HL-60/S4 treated with retinoic acid at 250 ng/mL for 4 days and 3 days (cell line): ENCODE measurements around the gene SIPA1L2.

Experiments
- in situ Hi-C: fragments of 300-500 bp; cut with MboI; formaldehyde crosslinking; loops from 2 replicates; pipeline ENCODE4 v1.7.0; 2022; ENCODE audit warnings: low sequenced_read_pairs

Gene SIPA1L2

DNA sequence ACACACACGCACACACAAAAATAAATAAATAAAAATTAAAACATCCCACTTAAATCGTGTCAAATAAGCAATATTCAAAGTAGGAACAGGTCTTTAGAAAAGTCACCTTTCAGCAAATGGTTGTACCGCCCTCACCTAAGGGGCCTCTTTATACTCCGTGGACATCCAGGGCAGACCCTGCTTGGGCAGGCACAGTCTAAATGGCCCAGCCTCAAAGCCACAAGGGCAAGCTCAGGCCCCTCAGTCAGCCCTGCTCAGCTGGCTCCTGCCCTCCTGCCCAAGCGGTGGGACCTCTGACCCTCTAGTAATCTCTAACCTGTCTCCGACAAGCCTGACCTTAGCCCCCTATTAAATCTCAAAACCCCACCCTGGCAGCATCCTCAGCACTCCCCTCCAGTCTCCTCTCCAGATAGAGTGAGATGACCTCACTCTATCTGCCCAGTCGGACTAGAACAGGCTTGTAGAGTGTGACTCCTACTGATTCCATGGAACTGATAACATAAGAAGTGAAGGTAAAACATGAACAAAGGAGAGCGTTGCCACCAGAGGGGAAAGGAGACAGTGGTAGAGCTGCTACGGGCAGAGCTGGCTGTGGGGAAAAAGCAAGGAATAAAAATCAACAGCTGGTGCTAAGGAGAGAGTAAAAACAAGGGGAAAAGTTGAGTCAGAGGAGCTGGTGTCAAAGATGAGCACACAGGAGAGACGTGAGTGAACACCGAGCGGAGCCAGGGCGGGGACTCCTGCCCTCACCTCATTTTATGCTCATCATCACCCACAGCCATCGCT, 36.0 kb downstream of the SIPA1L2 start:
- in situ Hi-C loops = no loop called here

DNA sequence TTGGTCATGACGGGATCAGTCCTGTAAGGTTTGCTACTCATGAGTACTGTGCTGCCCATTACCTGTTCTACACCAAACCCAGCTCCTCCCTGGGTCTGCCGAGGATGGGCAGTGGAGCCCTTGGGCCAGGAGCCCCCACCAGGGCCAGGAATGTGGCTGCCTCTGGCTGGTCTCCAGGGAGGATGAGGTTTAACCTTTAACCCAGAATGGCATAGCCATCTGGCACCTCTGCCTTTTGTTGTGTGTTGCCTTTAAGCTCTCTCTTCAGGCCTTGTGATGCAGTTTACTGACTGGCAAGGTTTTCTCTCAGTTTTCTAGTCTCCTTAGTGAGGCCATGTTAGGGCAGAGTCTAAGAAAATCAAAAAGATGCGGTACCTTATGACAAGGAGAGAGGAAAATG, 38.6 kb downstream of the SIPA1L2 start:
- in situ Hi-C loops = no loop called here

DNA sequence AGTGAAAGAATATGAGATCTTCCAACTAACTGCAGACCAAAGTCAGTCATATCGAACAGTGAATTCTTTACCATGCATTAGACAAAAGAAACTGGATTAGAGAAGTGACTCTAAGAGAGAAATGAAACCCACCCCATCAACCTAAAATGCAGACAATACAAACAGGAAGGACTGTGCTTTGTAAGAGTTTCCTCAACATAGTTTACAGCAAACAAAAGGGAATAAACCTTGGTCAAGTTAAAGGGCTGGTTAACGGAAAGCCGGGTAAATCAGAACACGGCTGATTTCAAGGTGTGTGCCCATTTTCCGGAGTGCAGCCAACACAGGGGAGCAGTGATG, 39.2 kb downstream of the SIPA1L2 start:
- in situ Hi-C loops = no loop called here

DNA sequence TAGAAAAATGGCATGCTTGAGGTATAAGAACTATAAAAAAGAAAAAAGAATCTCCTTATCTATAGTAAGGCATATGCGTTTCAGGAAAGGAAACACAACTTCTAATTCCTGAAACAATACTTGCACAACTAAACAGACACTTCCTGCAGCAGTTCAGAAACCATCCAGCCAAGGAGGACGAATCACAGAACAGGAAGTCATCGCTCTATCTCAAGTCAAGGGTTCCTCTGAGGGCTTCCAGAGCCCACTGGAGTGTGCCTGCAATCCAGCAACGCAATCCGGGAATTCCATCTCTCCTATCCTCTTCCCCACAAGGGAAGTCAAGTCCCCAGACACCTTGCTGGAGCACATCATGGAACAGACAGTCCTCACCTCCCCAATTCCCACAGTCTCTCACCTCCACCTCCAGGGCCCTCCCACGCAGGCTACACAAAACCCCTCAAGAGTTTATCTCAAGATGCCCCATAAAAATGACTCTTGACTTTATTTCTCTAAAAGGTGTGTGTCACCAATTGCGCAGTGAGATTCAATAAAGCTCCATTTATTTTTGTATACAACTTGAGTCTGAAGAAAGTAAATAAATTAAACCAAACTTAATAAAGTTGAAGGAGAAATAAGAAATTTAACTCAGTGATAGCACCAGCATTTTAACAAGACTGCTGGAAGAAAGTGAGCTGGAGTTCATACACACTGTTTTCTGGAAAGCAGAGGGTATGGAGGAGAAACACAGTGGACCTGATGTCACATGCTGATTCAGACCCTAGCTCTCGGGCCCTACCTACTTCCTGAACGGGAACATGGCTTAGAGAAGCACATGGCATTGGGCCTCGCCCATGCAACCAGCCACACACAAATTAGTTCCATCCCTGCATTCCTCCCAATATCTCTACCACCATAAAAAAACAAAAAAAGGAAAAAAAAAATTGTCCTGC, 39.9 kb downstream of the SIPA1L2 start:
- in situ Hi-C loops = no loop called here

DNA sequence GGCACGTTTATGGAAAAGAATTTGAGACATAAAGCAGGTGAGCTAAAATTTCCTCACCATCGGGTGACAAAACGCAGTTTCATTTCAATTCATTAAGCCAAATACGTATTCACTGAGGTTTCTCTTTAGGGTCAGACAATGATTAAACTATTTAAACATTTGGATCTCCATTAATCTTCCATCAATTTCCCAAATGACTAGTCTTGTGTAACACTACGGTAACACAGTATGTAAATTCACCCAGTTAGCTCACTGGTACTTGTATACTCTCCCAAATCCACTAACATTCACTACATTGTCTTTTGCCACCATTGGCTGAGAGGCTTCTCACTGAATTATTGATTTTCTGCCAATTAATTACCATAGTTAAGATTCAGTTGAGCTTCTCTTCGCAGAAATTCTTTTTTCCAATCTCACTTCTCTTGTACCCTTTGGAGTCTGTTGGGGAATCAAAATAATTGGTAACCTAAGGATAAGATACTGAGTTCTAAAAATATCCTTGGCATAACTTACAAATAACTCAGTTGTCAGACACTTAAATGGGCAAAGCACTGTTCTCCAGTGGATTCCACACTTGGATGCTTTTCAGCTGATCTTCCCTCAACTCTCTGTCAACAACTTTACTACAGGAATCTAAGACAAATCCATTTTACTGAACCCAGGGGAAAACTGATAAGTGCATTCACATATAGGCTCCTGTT, 40.7 kb downstream of the SIPA1L2 start:
- in situ Hi-C loops = no loop called here

DNA sequence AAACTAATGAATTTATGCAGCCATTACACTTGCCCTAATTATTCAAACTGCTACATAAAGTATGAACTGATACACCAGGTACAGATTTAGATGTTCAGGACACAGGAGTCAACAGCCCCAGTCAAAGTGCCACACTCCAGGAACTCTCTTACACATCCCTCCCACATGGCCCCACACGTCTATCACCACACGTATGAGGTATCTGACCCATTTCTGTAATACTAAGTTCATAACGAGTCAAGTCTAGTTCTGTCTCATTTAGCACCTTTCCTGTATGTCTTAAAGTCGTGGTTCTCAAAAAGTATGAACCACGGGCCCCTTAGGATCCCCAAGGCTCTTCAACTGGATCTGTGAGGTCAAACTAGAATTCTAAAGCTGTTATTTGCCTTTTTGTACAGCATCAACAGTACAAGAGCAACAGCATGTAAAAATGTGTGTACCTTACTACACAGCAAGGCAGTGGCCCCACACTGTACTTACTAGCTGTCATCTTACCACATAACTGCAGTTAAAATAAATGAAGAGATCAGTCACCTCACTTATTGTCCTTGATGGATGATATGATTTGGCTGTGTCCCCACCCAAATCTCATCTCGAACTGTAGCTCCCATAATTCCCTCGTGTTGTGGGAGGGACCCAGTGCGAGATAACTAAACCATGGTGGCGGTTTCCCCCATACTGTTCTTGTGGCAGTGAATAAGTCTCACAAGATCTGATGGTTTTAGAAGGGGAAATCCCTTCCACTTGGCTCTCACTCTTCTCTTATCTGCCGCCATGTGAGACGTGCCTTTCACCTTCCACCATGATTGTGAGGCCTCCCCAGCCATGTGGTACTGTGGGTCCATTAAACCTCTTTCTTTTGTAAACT, 42.6 kb downstream of the SIPA1L2 start:
- in situ Hi-C loops = no loop called here

DNA sequence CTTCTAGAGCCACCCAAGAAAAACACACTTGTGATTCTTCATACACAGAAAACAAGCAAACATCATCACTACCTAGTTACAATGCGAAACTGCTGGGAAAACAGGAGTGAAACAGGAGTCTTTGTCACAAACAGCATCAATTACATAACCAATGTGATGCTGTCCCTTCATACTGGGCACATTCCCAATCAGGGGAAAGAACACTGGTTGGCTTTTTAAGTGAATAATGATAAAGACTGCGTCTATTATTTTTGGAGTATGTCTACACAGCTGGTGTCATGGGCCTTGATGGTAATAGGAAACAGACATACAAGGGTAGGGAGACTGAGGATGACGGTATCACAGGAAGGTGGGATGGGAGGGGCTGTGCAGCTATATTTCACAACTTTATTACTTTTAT, 43.3 kb downstream of the SIPA1L2 start:
- in situ Hi-C loops = no loop called here

DNA sequence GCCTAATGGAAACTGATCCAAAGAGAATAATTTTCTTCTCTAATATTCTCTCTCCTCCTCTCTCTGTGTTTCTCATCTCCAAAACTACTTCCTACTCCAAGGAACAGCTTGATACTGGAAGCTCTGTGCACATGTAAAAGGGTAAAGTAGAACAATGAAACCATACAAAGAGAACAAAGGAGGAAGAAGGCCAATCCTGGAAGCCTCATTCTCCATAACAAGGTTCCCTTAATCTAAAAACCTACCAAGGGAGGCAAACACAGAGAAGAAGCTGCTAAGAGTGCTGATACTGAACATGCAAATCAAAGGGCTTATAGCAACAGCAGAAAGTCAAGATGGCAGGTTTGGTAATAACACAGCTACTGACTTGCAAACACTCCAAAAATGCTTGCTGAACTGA, 44.4 kb downstream of the SIPA1L2 start:
- in situ Hi-C loops = no loop called here

DNA sequence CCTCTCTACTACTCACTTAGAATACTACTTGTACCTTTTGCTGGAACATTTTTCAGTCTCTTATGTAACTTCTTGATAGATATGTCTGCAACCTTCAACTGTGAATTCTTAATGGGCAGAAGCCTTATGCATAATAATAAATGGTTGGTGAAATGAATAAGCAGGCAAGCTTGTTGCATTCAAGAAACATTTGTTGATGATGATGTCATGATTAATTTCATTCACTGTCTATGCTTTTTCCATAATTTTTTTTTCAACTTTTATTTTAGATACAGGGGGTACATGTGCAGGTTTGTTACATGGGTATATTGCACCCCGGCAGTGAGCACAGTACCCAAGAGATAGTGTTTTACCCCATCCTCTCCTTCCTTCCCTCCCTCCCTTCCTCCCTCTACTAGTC, 48.0 kb downstream of the SIPA1L2 start:
- in situ Hi-C loops = no loop called here
